Endothelial cell of umbilical vein (primary cell): Measurements from ENCODE around the gene MAGI1. TPM values are rescaled to one million over a fixed set of nuclear protein-coding genes. Genes with fewer than 3 reads are reported as not detected.

Experiments used
- BruUV-seq: library from RNA; stranded (reverse); fragments of 400-500 nt; replicated peaks from 2 replicates; lab custom pipeline; 2021; lab: Mats Ljungman, UMichigan
- CTCF ChIA-PET: fragments of 300-600, 350-600 bp; sonication (Branson Sonifier 250); formaldehyde crosslinking; loops from one replicate; lab custom pipeline; 2021; ENCODE audit warnings: antibody characterized with exemption, inconsistent platforms; lab: Charles Lee
- POLR2A ChIA-PET: fragments of 300-600, 350-600 bp; sonication (Branson Sonifier 250); formaldehyde crosslinking; loops from one replicate; lab custom pipeline; 2021; ENCODE audit warnings: antibody characterized with exemption, inconsistent platforms; lab: Charles Lee
- DNase-seq: peaks from one replicate; pipeline ENCODE4 v3.0.0-alpha.2; 2011; ENCODE audit warnings: low read depth, low spot score
- FAIRE-seq: peaks from 2 replicates; lab custom pipeline; 2011; peaks lifted over from hg19 to GRCh38; lab: Jason Lieb, UNC
- H2AFZ ChIP-seq: 2 replicates; pipeline ENCODE4 v1.6.0; 2012; ENCODE audit warnings: low read depth, low read length, control low read depth, inconsistent platforms
- H3K27ac ChIP-seq: 2 replicates; pipeline ENCODE4 v1.5.1; 2011; ENCODE audit warnings: low read depth, mild to moderate bottlenecking, control low read depth, low read length, moderate library complexity; ENCODE audit not compliant: insufficient read depth
- H3K27me3 ChIP-seq, 2 experiments: 2 replicates each; pipeline versions ENCODE4 v1.6.0 to v1.6.1; 2011; ENCODE audit warnings: low read length in 2 of 2, mixed read lengths in 1 of 2; ENCODE audit not compliant: control insufficient read depth in 2 of 2, insufficient read depth in 2 of 2
- H3K36me3 ChIP-seq, 2 experiments: 2 replicates in 1 of 2; 3 replicates in 1 of 2; pipeline ENCODE4 v1.5.1; 2011; ENCODE audit warnings: low read length in 2 of 2, mild to moderate bottlenecking in 1 of 2, moderate library complexity in 1 of 2; ENCODE audit not compliant: control insufficient read depth in 2 of 2, insufficient read depth in 2 of 2; ENCODE audit errors: extremely low read depth in 1 of 2
- H3K4me1 ChIP-seq: 3 replicates; pipeline ENCODE4 v1.5.1; 2011; ENCODE audit warnings: mild to moderate bottlenecking, low read length; ENCODE audit not compliant: control insufficient read depth, insufficient read depth; ENCODE audit errors: extremely low read depth
- H3K4me2 ChIP-seq: 2 replicates; pipeline ENCODE4 v1.6.1; 2011; ENCODE audit warnings: low read length, control low read depth, mixed read lengths; ENCODE audit not compliant: insufficient read depth
- H3K4me3 ChIP-seq, 3 experiments: fragments of 200-600 bp in 1 of 3; sonication (generic), shearing (Covaris generic) in 1 of 3; replicated peaks in 1 of 3; 2 replicates each; pipeline ENCODE4 v1.5.1; 2011 to 2016; ENCODE audit warnings: control low read depth in 3 of 3, low read length in 3 of 3, mild to moderate bottlenecking in 2 of 3, inconsistent platforms in 1 of 3, low read depth in 1 of 3, moderate library complexity in 1 of 3; ENCODE audit not compliant: insufficient read depth in 1 of 3
- H3K79me2 ChIP-seq: 2 replicates; pipeline ENCODE4 v1.6.0; 2012; ENCODE audit warnings: low read length, inconsistent platforms; ENCODE audit not compliant: control insufficient read depth, insufficient read depth
- H3K9ac ChIP-seq: replicated peaks from 2 replicates; pipeline ENCODE3; 2011; ENCODE audit warnings: low read length, control low read depth; ENCODE audit not compliant: insufficient read depth; ENCODE audit errors: extremely low read depth
- H3K9me1 ChIP-seq: replicated peaks from 3 replicates; pipeline ENCODE4 v1.6.0; 2011; ENCODE audit warnings: mild to moderate bottlenecking, low read length; ENCODE audit not compliant: control insufficient read depth, insufficient read depth; ENCODE audit errors: extremely low read depth
- H3K9me3 ChIP-seq: replicated peaks from 2 replicates; pipeline ENCODE4 v1.5.1; 2012; ENCODE audit warnings: low read length, inconsistent platforms; ENCODE audit not compliant: control insufficient read depth, insufficient read depth
- H4K20me1 ChIP-seq: replicated peaks from 2 replicates; pipeline ENCODE3; 2011; ENCODE audit warnings: mild to moderate bottlenecking, low read length; ENCODE audit not compliant: control insufficient read depth, insufficient read depth; ENCODE audit errors: extremely low read depth
- CTCF ChIP-seq, 2 donors: IDR thresholded peaks; 1 replicate in 1 of 2; 2 replicates in 1 of 2; pipeline ENCODE4 v1.5.1; 2011; ENCODE audit warnings: low read length in 2 of 2, mild to moderate bottlenecking in 2 of 2, moderate library complexity in 2 of 2, control low read depth in 1 of 2, inconsistent platforms in 1 of 2, low read depth in 1 of 2; ENCODE audit not compliant: insufficient read depth in 1 of 2; ENCODE audit errors: extremely low read depth in 1 of 2
- EZH2 ChIP-seq: IDR thresholded peaks from 2 replicates; pipeline ENCODE4 v1.6.1; 2012; ENCODE audit warnings: borderline replicate concordance, low read depth, mild to moderate bottlenecking, moderate library complexity, low read length, inconsistent platforms; ENCODE audit not compliant: severe bottlenecking
- FOS ChIP-seq: IDR thresholded peaks from 2 replicates; pipeline ENCODE4 v1.6.1; 2011; ENCODE audit warnings: mild to moderate bottlenecking, low read length, moderate library complexity, borderline replicate concordance; ENCODE audit not compliant: insufficient read depth
- GATA2 ChIP-seq: IDR thresholded peaks from 2 replicates; pipeline ENCODE4 v1.7.0; 2011; ENCODE audit warnings: low read depth, mild to moderate bottlenecking, moderate library complexity, mixed read lengths, low read length; ENCODE audit not compliant: insufficient read length, insufficient read depth
- JUN ChIP-seq: IDR thresholded peaks from 2 replicates; pipeline ENCODE4 v1.6.1; 2011; ENCODE audit warnings: borderline replicate concordance, low read depth; ENCODE audit not compliant: insufficient read length, insufficient read depth
- MYC ChIP-seq: IDR thresholded peaks from one replicate; pipeline ENCODE4 v1.6.1; 2011; ENCODE audit warnings: mild to moderate bottlenecking, low read depth, low read length
- POLR2A ChIP-seq: IDR thresholded peaks from 2 replicates; pipeline ENCODE4 v1.6.1; 2012; ENCODE audit warnings: low read depth, mild to moderate bottlenecking, control low read depth, low read length
- POLR2AphosphoS5 ChIP-seq: IDR thresholded peaks from 2 replicates; pipeline ENCODE4 v1.6.1; 2012; ENCODE audit warnings: low read depth, mild to moderate bottlenecking, control low read depth, low read length, moderate library complexity; ENCODE audit not compliant: insufficient read depth
- dilution Hi-C: fragments of 300-500 bp; cut with MboI; formaldehyde crosslinking; loops from one replicate; pipeline ENCODE4 v1.15.0; 2019; ENCODE audit warnings: low sequenced_read_pairs; ENCODE audit not compliant: extremely low pct_ligation_motif_present
- intact Hi-C: fragments of 100-400 bp; cut with micrococcal nuclease; formaldehyde crosslinking; loops from one replicate; pipeline ENCODE4 v1.10.0; 2022
- polyA plus RNA-seq, 4 experiments: library from polyadenylated mRNA; depleted of rRNA in 3 of 4; stranded (reverse) in 3 of 4; unstranded in 1 of 4; fragments of >200 nt; gene quantifications; 2 replicates each; pipeline versions ENCODE4 v1.2.1 to v1.2.3, GENCODE V29; 2011 to 2012; ENCODE audit warnings: missing spikeins in 1 of 4
- total RNA-seq: library from RNA; stranded (reverse); gene quantifications from 2 replicates; pipeline ENCODE4 v1.2.3, GENCODE V29; 2021
- TF ChIP-seq, protein P1 (sequence below): IDR thresholded peaks from 2 replicates; pipeline ENCODE4 v1.6.1; 2011; ENCODE audit not compliant: insufficient read depth, insufficient read length

MAGI1 gene
- total and polyA plus RNA-seq, 2 donors (not counting 3 experiments of a cell fraction or from before 2014, with no cell fraction given): 10.1 to 47.9 TPM

DNA sequence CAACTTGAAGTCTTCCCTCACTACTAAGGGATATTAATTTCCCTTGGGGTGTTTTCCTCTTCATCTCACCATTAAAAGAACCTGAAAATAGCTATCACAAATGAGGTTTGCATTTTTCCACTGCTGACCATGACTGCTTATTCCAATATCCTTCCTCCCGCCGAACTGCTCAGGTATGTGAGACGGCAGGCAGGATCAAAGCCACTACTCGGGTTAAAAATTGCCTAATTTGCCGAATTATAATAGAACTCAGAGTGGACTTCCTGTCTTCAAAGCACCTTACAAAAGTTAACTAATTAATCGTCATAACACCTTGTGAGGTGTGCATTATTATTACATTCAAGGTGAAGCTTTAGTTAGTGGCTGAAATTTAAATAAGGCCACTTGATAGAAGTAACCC, 695.7 kb downstream of the MAGI1 start:
- Histone ChIP-seq H3K9me3 (no peaks in the 10 kb centered on the region), H3K79me2 (no peaks in the 10 kb centered on the region), H4K20me1 (no peaks in the 10 kb centered on the region), H2AFZ (no peak overlapping the region), H3K27me3 (peaks cover 0 to 2% of the 10 kb centered on the region in 2 experiments), H3K36me3 (no peaks in the 10 kb centered on the region), H3K9me1 (no peaks in the 10 kb centered on the region), H3K27ac (no peak overlapping the region), H3K9ac (no peak overlapping the region), H3K4me1 (no peaks in the 10 kb centered on the region), H3K4me2 (no peak overlapping the region), H3K4me3 (no peak overlapping the region)
- ChIA-PET POLR2A (no interaction called here), CTCF (interaction anchor here (1.3 to 1.4 kb wide), 3 partner anchors 13 to 408 kb away, joined by 4 to 9 read pairs (median 7); no protein-coding TSS in a partner anchor)
- no TSS peak for BruUV-seq
- dilution Hi-C loops (no loop called here), intact Hi-C loops (loop anchor here (5.0 kb wide), 3 partner anchors 329 to 854 kb away; no protein-coding TSS in a partner anchor)
- TF ChIP-seq POLR2A: no peak
- TF ChIP-seq FOS: no peak
- no peak for TF ChIP-seq EZH2
- TF ChIP-seq CTCF (IDR thresholded peaks at IDR 0.05; ENCODE audit: extremely low read depth in 1 of 2, insufficient read depth in 1 of 2, low read depth in 1 of 2, low read length in 2 of 2): no peak
- TF ChIP-seq, protein P1, sequence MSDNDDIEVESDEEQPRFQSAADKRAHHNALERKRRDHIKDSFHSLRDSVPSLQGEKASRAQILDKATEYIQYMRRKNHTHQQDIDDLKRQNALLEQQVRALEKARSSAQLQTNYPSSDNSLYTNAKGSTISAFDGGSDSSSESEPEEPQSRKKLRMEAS: no peak
- TF ChIP-seq POLR2AphosphoS5: no peak
- no peak for TF ChIP-seq JUN
- no peak for TF ChIP-seq GATA2
- TF ChIP-seq MYC: no peak
- FAIRE-seq (no peak), DNase-seq (no peak)
